ENCODE measurements around the gene PRSS58. TPM values are rescaled to one million over a fixed set of nuclear protein-coding genes. Genes with fewer than 3 reads are reported as not detected.

Gene PRSS58
- total RNA-seq (not detected), polyA plus RNA-seq (ENCODE audit: insufficient read depth, low read depth, low replicate concordance) (not detected)
- long read RNA-seq, donor 1, result 0 reads
- long read RNA-seq, donor 2, result 0 reads
- long read RNA-seq, donor 3, result 0 reads
- long read RNA-seq, donor 4, result 0 reads
- long read RNA-seq, donor 5, result 0 reads
- long read RNA-seq, donor 6, result 0 reads
- long read RNA-seq, donor 7, result 0 reads
- long read RNA-seq, donor 8, result 0 reads
- long read RNA-seq, donor 9, result 0 reads
- long read RNA-seq, donor 10, result 0 reads

GRCh38 chr7:142257958-142258357 lies at the start of gene PRSS58:
Gene PRSS58 (minus strand): TSS chr7:142258058. CDS start chr7:142257707, 351 bp downstream.
- H3K9me3 ChIP-seq (ENCODE audit: control insufficient read depth in 2 of 3, insufficient read depth in 1 of 3, low read length in 3 of 3), result no peaks in the 10 kb centered on the region
- DNase-seq (no peak), FAIRE-seq (no peak)
- H3K36me3 ChIP-seq (ENCODE audit: control insufficient read depth in 2 of 3, insufficient read depth in 3 of 3, low read length in 3 of 3), result no peaks in the 10 kb centered on the region
- H3K27me3 ChIP-seq (ENCODE audit: control insufficient read depth, insufficient read depth, low read length), result no peaks in the 10 kb centered on the region
- H3K27ac ChIP-seq (ENCODE audit: low read depth in 2 of 2, low read length in 2 of 2), result no peak within 1 kb of the TSS
- intact Hi-C loops (cut with DNase I), result no loop called here
- no peak within 1 kb of the TSS for H3K9ac ChIP-seq (ENCODE audit: low read length in 3 of 3)
- no peak for TF ChIP-seq CTCF (IDR thresholded peaks at IDR 0.05; ENCODE audit: borderline replicate concordance, extremely low read depth, insufficient read depth)
- H3K4me3 ChIP-seq (ENCODE audit: low read length in 3 of 3), result no peak within 1 kb of the TSS
- H3K4me1 ChIP-seq (ENCODE audit: control insufficient read depth in 2 of 3, insufficient read depth in 2 of 3, low read depth in 1 of 3, low read length in 3 of 3), result no peaks in the 10 kb centered on the region

- Histone ChIP-seq H3K9ac (ENCODE audit: low read length in 3 of 3) (no peak overlapping the region), H3K4me3 (ENCODE audit: low read length in 3 of 3) (no peak overlapping the region), H3K27me3 (ENCODE audit: control insufficient read depth, insufficient read depth, low read length) (no peaks in the 10 kb centered on the region), H3K27ac (ENCODE audit: low read depth in 2 of 2, low read length in 2 of 2) (no peak overlapping the region), H3K36me3 (ENCODE audit: control insufficient read depth in 2 of 3, insufficient read depth in 3 of 3, low read length in 3 of 3) (no peaks in the 10 kb centered on the region), H3K4me1 (ENCODE audit: control insufficient read depth in 2 of 3, insufficient read depth in 2 of 3, low read depth in 1 of 3, low read length in 3 of 3) (no peaks in the 10 kb centered on the region), H3K9me3 (ENCODE audit: control insufficient read depth in 2 of 3, insufficient read depth in 1 of 3, low read length in 3 of 3) (no peaks in the 10 kb centered on the region)
- TF ChIP-seq CTCF (IDR thresholded peaks at IDR 0.05; ENCODE audit: borderline replicate concordance, extremely low read depth, insufficient read depth), result no peak
- DNase-seq, result no peak
- intact Hi-C loops (cut with DNase I), result no loop called here
- no peak for FAIRE-seq
These were observed 49.5 kb upstream of the PRSS58 start for GRCh38 chr7:142307246-142307900.

GRCh38 chr7:142303650-142304049 lies 45.8 kb upstream of the PRSS58 start:
- DNase-seq (no peak), FAIRE-seq (no peak)
- intact Hi-C loops (cut with DNase I), result no loop called here
- Histone ChIP-seq H3K9ac (ENCODE audit: low read length in 3 of 3) (no peak overlapping the region), H3K9me3 (ENCODE audit: control insufficient read depth in 2 of 3, insufficient read depth in 1 of 3, low read length in 3 of 3) (no peaks in the 10 kb centered on the region), H3K36me3 (ENCODE audit: control insufficient read depth in 2 of 3, insufficient read depth in 3 of 3, low read length in 3 of 3) (no peaks in the 10 kb centered on the region), H3K27ac (ENCODE audit: low read depth in 2 of 2, low read length in 2 of 2) (no peak overlapping the region), H3K4me3 (ENCODE audit: low read length in 3 of 3) (no peak overlapping the region), H3K4me1 (ENCODE audit: control insufficient read depth in 2 of 3, insufficient read depth in 2 of 3, low read depth in 1 of 3, low read length in 3 of 3) (no peaks in the 10 kb centered on the region), H3K27me3 (ENCODE audit: control insufficient read depth, insufficient read depth, low read length) (no peaks in the 10 kb centered on the region)
- TF ChIP-seq CTCF (IDR thresholded peaks at IDR 0.05; ENCODE audit: borderline replicate concordance, extremely low read depth, insufficient read depth), result no peak

Data from kidney (tissue), 22 donors.